Measurements from ENCODE around the gene ADAMTSL5. TPM values are rescaled to one million over a fixed set of nuclear protein-coding genes. Genes with fewer than 3 reads are reported as not detected.

The ADAMTSL5 gene
- total RNA-seq, 1 experiment from 2014 or later: 20.6 TPM

DNA sequence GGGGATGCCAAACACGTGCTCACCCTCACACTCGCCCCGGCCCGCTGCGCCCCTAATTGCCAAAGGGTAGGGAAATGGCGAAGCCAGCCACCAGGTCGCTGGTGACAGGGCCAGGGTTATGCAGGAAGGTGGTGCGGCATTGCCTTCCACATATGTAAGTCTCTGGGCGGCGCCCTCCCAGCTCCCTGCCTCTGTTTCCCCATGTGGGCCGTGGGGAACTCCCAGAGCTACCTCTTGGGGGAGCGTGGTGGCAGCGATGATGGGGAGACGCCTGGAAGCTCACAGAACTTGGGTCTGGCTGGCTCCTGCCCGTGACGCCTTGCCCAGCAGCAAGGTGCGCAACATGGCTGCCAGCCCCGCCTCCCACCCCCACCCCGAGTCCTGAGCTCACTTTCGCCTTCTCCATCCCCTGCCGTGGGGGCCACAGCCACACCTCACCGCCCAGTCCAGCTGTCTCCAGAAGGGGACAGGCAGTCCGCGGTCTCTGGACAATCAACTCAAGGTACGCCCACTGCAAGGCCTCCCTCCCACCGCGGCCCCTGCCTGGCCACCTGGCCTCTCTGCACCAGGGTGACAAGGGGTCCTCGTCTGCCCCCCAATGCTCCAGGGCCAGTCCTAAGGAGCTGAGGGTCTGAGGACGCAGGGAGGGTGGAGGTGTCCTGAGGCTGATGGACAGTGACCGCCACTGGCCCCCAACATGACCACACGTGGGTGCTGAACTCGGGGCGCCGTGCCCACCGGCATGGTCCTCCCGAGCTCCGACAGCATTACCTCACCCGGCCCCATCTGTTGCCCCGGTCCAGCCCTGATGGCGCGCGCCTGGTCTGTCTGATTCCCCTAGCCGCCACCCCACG lies 40.4 kb downstream of the ADAMTSL5 start:
- TF ChIP-seq POLR2AphosphoS5 (IDR thresholded peaks at IDR 0.05; ENCODE audit: low read depth, low read length) (no peak), TCF7L2 (IDR thresholded peaks at IDR 0.05; ENCODE audit: low read depth, low read length) (no peak), SIN3A (IDR thresholded peaks at IDR 0.05; ENCODE audit: borderline replicate concordance, insufficient read depth, low read depth, low read length) (no peak)
- TF ChIP-seq, protein P1, sequence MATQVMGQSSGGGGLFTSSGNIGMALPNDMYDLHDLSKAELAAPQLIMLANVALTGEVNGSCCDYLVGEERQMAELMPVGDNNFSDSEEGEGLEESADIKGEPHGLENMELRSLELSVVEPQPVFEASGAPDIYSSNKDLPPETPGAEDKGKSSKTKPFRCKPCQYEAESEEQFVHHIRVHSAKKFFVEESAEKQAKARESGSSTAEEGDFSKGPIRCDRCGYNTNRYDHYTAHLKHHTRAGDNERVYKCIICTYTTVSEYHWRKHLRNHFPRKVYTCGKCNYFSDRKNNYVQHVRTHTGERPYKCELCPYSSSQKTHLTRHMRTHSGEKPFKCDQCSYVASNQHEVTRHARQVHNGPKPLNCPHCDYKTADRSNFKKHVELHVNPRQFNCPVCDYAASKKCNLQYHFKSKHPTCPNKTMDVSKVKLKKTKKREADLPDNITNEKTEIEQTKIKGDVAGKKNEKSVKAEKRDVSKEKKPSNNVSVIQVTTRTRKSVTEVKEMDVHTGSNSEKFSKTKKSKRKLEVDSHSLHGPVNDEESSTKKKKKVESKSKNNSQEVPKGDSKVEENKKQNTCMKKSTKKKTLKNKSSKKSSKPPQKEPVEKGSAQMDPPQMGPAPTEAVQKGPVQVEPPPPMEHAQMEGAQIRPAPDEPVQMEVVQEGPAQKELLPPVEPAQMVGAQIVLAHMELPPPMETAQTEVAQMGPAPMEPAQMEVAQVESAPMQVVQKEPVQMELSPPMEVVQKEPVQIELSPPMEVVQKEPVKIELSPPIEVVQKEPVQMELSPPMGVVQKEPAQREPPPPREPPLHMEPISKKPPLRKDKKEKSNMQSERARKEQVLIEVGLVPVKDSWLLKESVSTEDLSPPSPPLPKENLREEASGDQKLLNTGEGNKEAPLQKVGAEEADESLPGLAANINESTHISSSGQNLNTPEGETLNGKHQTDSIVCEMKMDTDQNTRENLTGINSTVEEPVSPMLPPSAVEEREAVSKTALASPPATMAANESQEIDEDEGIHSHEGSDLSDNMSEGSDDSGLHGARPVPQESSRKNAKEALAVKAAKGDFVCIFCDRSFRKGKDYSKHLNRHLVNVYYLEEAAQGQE (IDR thresholded peaks at IDR 0.05; ENCODE audit: insufficient read depth in 1 of 2, low read depth in 2 of 2, low read length in 1 of 2): no peak
- TF ChIP-seq, protein P2, sequence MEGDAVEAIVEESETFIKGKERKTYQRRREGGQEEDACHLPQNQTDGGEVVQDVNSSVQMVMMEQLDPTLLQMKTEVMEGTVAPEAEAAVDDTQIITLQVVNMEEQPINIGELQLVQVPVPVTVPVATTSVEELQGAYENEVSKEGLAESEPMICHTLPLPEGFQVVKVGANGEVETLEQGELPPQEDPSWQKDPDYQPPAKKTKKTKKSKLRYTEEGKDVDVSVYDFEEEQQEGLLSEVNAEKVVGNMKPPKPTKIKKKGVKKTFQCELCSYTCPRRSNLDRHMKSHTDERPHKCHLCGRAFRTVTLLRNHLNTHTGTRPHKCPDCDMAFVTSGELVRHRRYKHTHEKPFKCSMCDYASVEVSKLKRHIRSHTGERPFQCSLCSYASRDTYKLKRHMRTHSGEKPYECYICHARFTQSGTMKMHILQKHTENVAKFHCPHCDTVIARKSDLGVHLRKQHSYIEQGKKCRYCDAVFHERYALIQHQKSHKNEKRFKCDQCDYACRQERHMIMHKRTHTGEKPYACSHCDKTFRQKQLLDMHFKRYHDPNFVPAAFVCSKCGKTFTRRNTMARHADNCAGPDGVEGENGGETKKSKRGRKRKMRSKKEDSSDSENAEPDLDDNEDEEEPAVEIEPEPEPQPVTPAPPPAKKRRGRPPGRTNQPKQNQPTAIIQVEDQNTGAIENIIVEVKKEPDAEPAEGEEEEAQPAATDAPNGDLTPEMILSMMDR (IDR thresholded peaks at IDR 0.05): no peak
- ChIA-PET POLR2A (interaction anchor here (0.6 kb wide), 1 partner anchor 15 kb away, joined by 6 read pairs; no protein-coding TSS in a partner anchor), CTCF (no interaction called here)
- H3K9me3 ChIP-seq (ENCODE audit: control insufficient read depth, insufficient read depth, low read depth, low read length): no peaks in the 10 kb centered on the region
- intact Hi-C loops (cut with micrococcal nuclease; ENCODE audit: unreplicated experiment): no loop called here
- DNase-seq (ENCODE audit: low read depth, low spot score) (no peak), ATAC-seq (no peak)
- H3K27me3 ChIP-seq (ENCODE audit: control insufficient read depth, insufficient read depth, low read length): no peaks in the 10 kb centered on the region
- BruUV-seq (replicated peaks): no TSS peak
- no peaks in the 10 kb centered on the region for H3K36me3 ChIP-seq (ENCODE audit: control insufficient read depth, insufficient read depth, low read length)
- no peak overlapping the region for H3K4me3 ChIP-seq (ENCODE audit: low read depth in 2 of 2, low read length in 2 of 2)
- in situ Hi-C loops (cut with HindIII; ENCODE audit: low pct_unique_long_range_greater_than_20kb, low sequenced_read_pairs): no loop called here
- peaks cover 3% of the 10 kb centered on the region for H3K4me1 ChIP-seq (ENCODE audit: control insufficient read depth, insufficient read depth, low read length)
- no peak overlapping the region for H3K27ac ChIP-seq (ENCODE audit: low read length)

DNA sequence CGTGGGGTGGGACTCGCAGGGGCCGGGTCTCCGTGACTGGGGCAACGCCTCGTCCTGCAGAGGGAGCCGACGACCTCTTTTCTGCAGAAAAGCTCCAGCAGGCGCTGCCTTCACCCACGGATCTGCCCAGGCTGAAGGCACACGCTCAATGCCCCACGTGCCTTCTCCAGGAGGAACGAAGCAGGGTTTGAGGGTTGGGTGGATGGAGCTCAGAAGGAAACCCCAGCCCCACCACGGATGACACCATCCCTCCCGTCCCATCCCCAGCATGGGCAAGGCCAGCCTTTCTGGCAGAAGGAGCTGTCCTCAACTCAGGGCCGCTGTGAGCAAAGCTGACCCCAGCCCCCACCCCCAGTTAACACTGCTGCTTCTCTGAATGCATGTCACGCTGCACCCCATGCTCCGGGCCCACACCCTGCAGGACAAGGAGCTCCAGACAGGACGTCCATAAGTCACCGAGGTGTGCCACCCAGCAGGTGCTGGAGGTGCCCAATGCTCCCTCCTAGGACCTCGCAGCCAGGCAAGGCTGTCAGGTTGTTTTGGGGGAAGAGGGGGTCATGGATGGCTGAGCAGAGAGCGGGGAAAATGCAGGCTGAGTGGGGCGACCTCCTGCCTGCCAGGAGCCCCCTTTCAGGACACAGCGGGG lies 41.2 kb downstream of the ADAMTSL5 start:
- Histone ChIP-seq H3K27ac (ENCODE audit: low read length) (no peak overlapping the region), H3K4me3 (ENCODE audit: low read depth in 2 of 2, low read length in 2 of 2) (no peak overlapping the region), H3K9me3 (ENCODE audit: control insufficient read depth, insufficient read depth, low read depth, low read length) (no peaks in the 10 kb centered on the region), H3K27me3 (ENCODE audit: control insufficient read depth, insufficient read depth, low read length) (no peaks in the 10 kb centered on the region), H3K36me3 (ENCODE audit: control insufficient read depth, insufficient read depth, low read length) (no peaks in the 10 kb centered on the region), H3K4me1 (ENCODE audit: control insufficient read depth, insufficient read depth, low read length) (no peaks in the 10 kb centered on the region)
- BruUV-seq (replicated peaks): no TSS peak
- POLR2A ChIA-PET: no interaction called here
- peak; percentile 28 for ATAC-seq
- intact Hi-C loops (cut with micrococcal nuclease; ENCODE audit: unreplicated experiment): no loop called here
- in situ Hi-C loops (cut with HindIII; ENCODE audit: low pct_unique_long_range_greater_than_20kb, low sequenced_read_pairs): no loop called here
- TF ChIP-seq SIN3A (IDR thresholded peaks at IDR 0.05; ENCODE audit: borderline replicate concordance, insufficient read depth, low read depth, low read length) (no peak), POLR2AphosphoS5 (IDR thresholded peaks at IDR 0.05; ENCODE audit: low read depth, low read length) (no peak), TCF7L2 (IDR thresholded peaks at IDR 0.05; ENCODE audit: low read depth, low read length) (no peak)
- TF ChIP-seq, protein P1 (IDR thresholded peaks at IDR 0.05; ENCODE audit: insufficient read depth in 1 of 2, low read depth in 2 of 2, low read length in 1 of 2): no peak
- TF ChIP-seq, protein P2 (IDR thresholded peaks at IDR 0.05): no peak; the same call in 1 of the 2 replicates
- no peak for DNase-seq (ENCODE audit: low read depth, low spot score)
- CTCF ChIA-PET: interaction anchor here (0.6 kb wide), 1 partner anchor 180 kb away, joined by 3 read pairs; no protein-coding TSS in a partner anchor

Data from Panc1 (cell line).